Karpas-422 (cell line): ENCODE results near the gene PDILT. TPM values are rescaled to one million over a fixed set of nuclear protein-coding genes. Genes with fewer than 3 reads are reported as not detected.

Experiments
- DNase-seq: peaks from one replicate; pipeline ENCODE4 v3.0.0-alpha.2; 2015
- H2AFZ ChIP-seq: fragments of 200-600 bp; sonication (generic); 2 replicates; pipeline ENCODE4 v1.6.1; 2014; ENCODE audit warnings: antibody characterized with exemption, low read length, mixed read lengths
- H3K27ac ChIP-seq: fragments of 200-600 bp; sonication (generic); 2 replicates; pipeline ENCODE4 v1.5.1; 2014; ENCODE audit warnings: mild to moderate bottlenecking, low read length, moderate library complexity
- H3K27me3 ChIP-seq: fragments of 200-600 bp; sonication (generic); 2 replicates; pipeline ENCODE4 v1.6.1; 2014; ENCODE audit warnings: low read length, mixed read lengths
- H3K36me3 ChIP-seq: fragments of 200-600 bp; sonication (generic); 2 replicates; pipeline ENCODE4 v1.6.1; 2014; ENCODE audit warnings: low read length, mixed read lengths; ENCODE audit not compliant: insufficient read depth
- H3K4me1 ChIP-seq: fragments of 200-600 bp; sonication (generic); 2 replicates; pipeline ENCODE4 v1.6.1; 2014; ENCODE audit warnings: mild to moderate bottlenecking, low read length, mixed read lengths
- H3K4me2 ChIP-seq: fragments of 200-600 bp; sonication (generic); 2 replicates; pipeline ENCODE4 v1.6.1; 2014; ENCODE audit warnings: low read length, low read depth, mild to moderate bottlenecking; ENCODE audit not compliant: poor library complexity, severe bottlenecking
- H3K4me3 ChIP-seq: fragments of 200-600 bp; sonication (generic); 2 replicates; pipeline ENCODE4 v1.5.1; 2014; ENCODE audit warnings: mild to moderate bottlenecking, antibody characterized with exemption, low read length, mixed read lengths
- H3K79me2 ChIP-seq: fragments of 200-600 bp; sonication (generic); 2 replicates; pipeline ENCODE4 v1.6.1; 2014; ENCODE audit warnings: mild to moderate bottlenecking, low read length, mixed read lengths
- H3K9ac ChIP-seq: fragments of 200-600 bp; sonication (generic); 2 replicates; pipeline ENCODE4 v1.6.0; 2014; ENCODE audit warnings: low read length
- H3K9me2 ChIP-seq: fragments of 200-600 bp; sonication (generic), shearing (Covaris generic); replicated peaks from 2 replicates; pipeline ENCODE4 v1.6.0; 2014; ENCODE audit warnings: mild to moderate bottlenecking, low read length, moderate library complexity; ENCODE audit not compliant: insufficient read depth
- H3K9me3 ChIP-seq: fragments of 300-700, 200-600 bp; sonication (generic); 2 replicates; pipeline ENCODE4 v1.6.1; 2014; ENCODE audit warnings: low read length, mixed read lengths
- H4K20me1 ChIP-seq: fragments of 200-600 bp; sonication (generic); 2 replicates; pipeline ENCODE4 v1.6.1; 2014; ENCODE audit warnings: mild to moderate bottlenecking, antibody characterized with exemption, low read length, low read depth; ENCODE audit not compliant: insufficient read depth
- total RNA-seq: library from RNA; depleted of rRNA; stranded (reverse); fragments of >200 nt; shearing (Covaris generic); gene quantifications from 2 replicates; pipeline ENCODE4 v1.2.3, GENCODE V29; 2014; ENCODE audit warnings: low replicate concordance

PDILT gene
- total RNA-seq, 1 experiment from 2014 or later, result not detected

GRCh38 chr16:20398603-20399002, 5.9 kb downstream of the PDILT start:
- Histone ChIP-seq H3K4me3 (no peak overlapping the region), H3K79me2 (no peaks in the 10 kb centered on the region), H3K4me2 (no peak overlapping the region), H3K27me3 (no peaks in the 10 kb centered on the region), H3K4me1 (no peaks in the 10 kb centered on the region), H3K9me3 (no peaks in the 10 kb centered on the region), H3K9ac (no peak overlapping the region), H3K27ac (no peak overlapping the region), H3K9me2 (no peaks in the 10 kb centered on the region), H4K20me1 (no peaks in the 10 kb centered on the region), H3K36me3 (no peaks in the 10 kb centered on the region), H2AFZ (no peak overlapping the region)
- DNase-seq, result no peak

GRCh38 chr16:20397468-20398074, 7.0 kb downstream of the PDILT start:
- Histone ChIP-seq H3K9ac (no peak overlapping the region), H2AFZ (no peak overlapping the region), H3K4me3 (no peak overlapping the region), H3K36me3 (no peaks in the 10 kb centered on the region), H4K20me1 (no peaks in the 10 kb centered on the region), H3K4me1 (peaks cover 3% of the 10 kb centered on the region), H3K4me2 (no peak overlapping the region), H3K9me2 (no peaks in the 10 kb centered on the region), H3K9me3 (no peaks in the 10 kb centered on the region), H3K27ac (no peak overlapping the region), H3K79me2 (no peaks in the 10 kb centered on the region), H3K27me3 (no peaks in the 10 kb centered on the region)
- DNase-seq, result no peak

- H3K9ac ChIP-seq, result no peak overlapping the region
- DNase-seq, result no peak
- H3K27me3 ChIP-seq, result no peaks in the 10 kb centered on the region
- no peaks in the 10 kb centered on the region for H3K79me2 ChIP-seq
- H3K9me2 ChIP-seq, result no peaks in the 10 kb centered on the region
- no peak overlapping the region for H3K4me3 ChIP-seq
- peaks cover 8% of the 10 kb centered on the region for H3K4me1 ChIP-seq
- no peak overlapping the region for H2AFZ ChIP-seq
- no peaks in the 10 kb centered on the region for H3K36me3 ChIP-seq
- no peaks in the 10 kb centered on the region for H3K9me3 ChIP-seq
- H4K20me1 ChIP-seq, result no peaks in the 10 kb centered on the region
- H3K27ac ChIP-seq, result no peak overlapping the region
- H3K4me2 ChIP-seq, result no peak overlapping the region
Observed at GRCh38 chr16:20396846-20397467, 7.6 kb downstream of the PDILT start.

- Histone ChIP-seq H4K20me1 (no peaks in the 10 kb centered on the region), H3K4me3 (no peak overlapping the region), H3K4me2 (no peak overlapping the region), H3K27me3 (no peaks in the 10 kb centered on the region), H2AFZ (no peak overlapping the region), H3K79me2 (no peaks in the 10 kb centered on the region), H3K4me1 (peaks cover 8% of the 10 kb centered on the region), H3K36me3 (no peaks in the 10 kb centered on the region), H3K9ac (no peak overlapping the region), H3K9me2 (no peaks in the 10 kb centered on the region), H3K9me3 (no peaks in the 10 kb centered on the region), H3K27ac (no peak overlapping the region)
- DNase-seq, result no peak
Observed at GRCh38 chr16:20395946-20396345, 8.6 kb downstream of the PDILT start.

- H3K9me2 ChIP-seq, result no peaks in the 10 kb centered on the region
- H2AFZ ChIP-seq, result no peak overlapping the region
- H3K4me1 ChIP-seq, result peaks cover 8% of the 10 kb centered on the region
- H3K9me3 ChIP-seq, result no peaks in the 10 kb centered on the region
- DNase-seq, result no peak
- no peak overlapping the region for H3K9ac ChIP-seq
- H3K79me2 ChIP-seq, result no peaks in the 10 kb centered on the region
- no peaks in the 10 kb centered on the region for H3K27me3 ChIP-seq
- no peaks in the 10 kb centered on the region for H3K36me3 ChIP-seq
- no peak overlapping the region for H3K4me2 ChIP-seq
- H3K27ac ChIP-seq, result no peak overlapping the region
- H4K20me1 ChIP-seq, result no peaks in the 10 kb centered on the region
- H3K4me3 ChIP-seq, result no peak overlapping the region
Observed at GRCh38 chr16:20393801-20394577, 10.5 kb downstream of the PDILT start.

- Histone ChIP-seq H3K9me3 (no peaks in the 10 kb centered on the region), H4K20me1 (no peaks in the 10 kb centered on the region), H3K9ac (no peak overlapping the region), H3K4me1 (peaks cover 8% of the 10 kb centered on the region), H3K4me2 (no peak overlapping the region), H3K9me2 (no peaks in the 10 kb centered on the region), H2AFZ (no peak overlapping the region), H3K27me3 (no peaks in the 10 kb centered on the region), H3K36me3 (no peaks in the 10 kb centered on the region), H3K4me3 (no peak overlapping the region), H3K79me2 (no peaks in the 10 kb centered on the region), H3K27ac (no peak overlapping the region)
- no peak for DNase-seq
Observed at GRCh38 chr16:20391045-20391444, 13.5 kb downstream of the PDILT start.

- no peak overlapping the region for H2AFZ ChIP-seq
- H3K27ac ChIP-seq, result no peak overlapping the region
- H3K4me1 ChIP-seq, result peaks cover 8% of the 10 kb centered on the region
- H3K27me3 ChIP-seq, result no peaks in the 10 kb centered on the region
- no peaks in the 10 kb centered on the region for H3K36me3 ChIP-seq
- H3K79me2 ChIP-seq, result no peaks in the 10 kb centered on the region
- no peak overlapping the region for H3K4me3 ChIP-seq
- no peaks in the 10 kb centered on the region for H4K20me1 ChIP-seq
- no peak overlapping the region for H3K4me2 ChIP-seq
- H3K9me3 ChIP-seq, result no peaks in the 10 kb centered on the region
- H3K9ac ChIP-seq, result no peak overlapping the region
- no peaks in the 10 kb centered on the region for H3K9me2 ChIP-seq
- DNase-seq, result no peak
Observed at GRCh38 chr16:20388854-20389253, 15.7 kb downstream of the PDILT start.

- Histone ChIP-seq H4K20me1 (no peaks in the 10 kb centered on the region), H3K9me2 (no peaks in the 10 kb centered on the region), H3K4me2 (no peak overlapping the region), H3K27ac (no peak overlapping the region), H3K9ac (no peak overlapping the region), H3K79me2 (no peaks in the 10 kb centered on the region), H3K4me1 (peaks cover 8% of the 10 kb centered on the region), H3K27me3 (no peaks in the 10 kb centered on the region), H3K36me3 (no peaks in the 10 kb centered on the region), H3K4me3 (no peak overlapping the region), H3K9me3 (no peaks in the 10 kb centered on the region), H2AFZ (no peak overlapping the region)
- DNase-seq, result no peak
Observed at GRCh38 chr16:20387978-20388377, 16.6 kb downstream of the PDILT start.
